Activated CD8-positive, alpha-beta T cell treated with anti-CD3 and anti-CD28 coated beads for 36 hours (primary cell): ENCODE data around the gene ESRRB. TPM values are rescaled to one million over a fixed set of nuclear protein-coding genes. Genes with fewer than 3 reads are reported as not detected.
A peak's percentile ranks its signal among the peaks of the same experiment; 100 is the strongest.

ENCODE experiments used
- ATAC-seq: fragments of 200-7000 bp; cut with Tn5 transposase; one replicate; pipeline ENCODE4 v1.10.0; 2021; ENCODE audit warnings: mild to moderate bottlenecking, moderate library complexity
- CTCF ChIA-PET: fragments of 350-600 bp; sonication (Branson Sonifier 250); formaldehyde crosslinking; loops from one replicate; lab custom pipeline; 2021; ENCODE audit warnings: antibody characterized with exemption; lab: Charles Lee
- POLR2A ChIA-PET: fragments of 350-600 bp; sonication (Branson Sonifier 250); formaldehyde crosslinking; loops from one replicate; lab custom pipeline; 2021; ENCODE audit warnings: antibody characterized with exemption; lab: Charles Lee
- DNase-seq: peaks from one replicate; pipeline ENCODE4 v3.0.0-alpha.2; 2020
- H3K27ac Mint-ChIP-seq: one replicate; pipeline ENCODE4 v1.8.0; 2021; ENCODE audit warnings: mild to moderate bottlenecking, mixed read lengths
- H3K27me3 Mint-ChIP-seq: one replicate; pipeline ENCODE4 v1.8.0; 2021; ENCODE audit warnings: mixed read lengths
- H3K36me3 Mint-ChIP-seq: one replicate; pipeline ENCODE4 v1.8.0; 2021; ENCODE audit warnings: low read depth, mixed read lengths
- H3K4me1 Mint-ChIP-seq: one replicate; pipeline ENCODE4 v1.8.0; 2021; ENCODE audit warnings: low read depth, mixed read lengths
- H3K4me3 Mint-ChIP-seq: one replicate; pipeline ENCODE4 v1.8.0; 2021; ENCODE audit warnings: mild to moderate bottlenecking, moderate library complexity, mixed read lengths
- H3K9me3 Mint-ChIP-seq: one replicate; pipeline ENCODE4 v1.8.0; 2021; ENCODE audit warnings: mixed read lengths
- intact Hi-C: fragments of 100-400 bp; cut with micrococcal nuclease; formaldehyde crosslinking; loops from one replicate; pipeline ENCODE4 v1.10.0; 2022
- total RNA-seq, 2 experiments: library from RNA; stranded (reverse); gene quantifications; one replicate each; pipeline ENCODE4 v1.2.3, GENCODE V29; 2021
- TF ChIP-seq, protein P1 (sequence below): fragments of 200-600 bp; IDR thresholded peaks from one replicate; pipeline ENCODE4 v1.8.0; 2022; ENCODE audit warnings: antibody characterized with exemption, mild to moderate bottlenecking

ESRRB gene
- total RNA-seq, 2 experiments from 2014 or later: 0.18 to 0.27 TPM

DNA sequence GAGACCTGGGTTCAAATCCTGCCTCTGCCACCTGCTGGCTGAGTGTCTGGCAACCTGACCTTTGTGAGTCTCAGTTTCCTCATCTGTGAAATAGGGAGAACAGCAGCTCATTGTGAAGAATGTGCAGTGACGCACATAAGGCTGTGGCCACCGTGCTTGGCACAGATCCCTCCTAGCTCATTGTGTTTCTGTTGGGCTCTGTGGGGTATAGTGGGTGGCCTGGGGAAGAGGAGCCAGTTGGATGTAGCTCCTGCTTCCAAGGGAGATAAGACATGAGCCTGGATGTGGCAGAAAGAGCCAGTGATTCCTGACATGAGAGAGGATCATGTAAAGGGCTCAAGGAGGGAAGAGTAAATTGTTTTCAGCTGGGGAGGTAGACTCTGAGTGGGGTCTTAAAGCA lies 120.0 kb downstream of the ESRRB start:
- DNase-seq: no peak
- intact Hi-C loops: no loop called here
- Mint-ChIP-seq H3K27ac (no peak overlapping the region), H3K27me3 (no peaks in the 10 kb centered on the region), H3K9me3 (no peaks in the 10 kb centered on the region), H3K4me1 (no peaks in the 10 kb centered on the region), H3K4me3 (no peak overlapping the region), H3K36me3 (no peaks in the 10 kb centered on the region)
- TF ChIP-seq, protein P1, sequence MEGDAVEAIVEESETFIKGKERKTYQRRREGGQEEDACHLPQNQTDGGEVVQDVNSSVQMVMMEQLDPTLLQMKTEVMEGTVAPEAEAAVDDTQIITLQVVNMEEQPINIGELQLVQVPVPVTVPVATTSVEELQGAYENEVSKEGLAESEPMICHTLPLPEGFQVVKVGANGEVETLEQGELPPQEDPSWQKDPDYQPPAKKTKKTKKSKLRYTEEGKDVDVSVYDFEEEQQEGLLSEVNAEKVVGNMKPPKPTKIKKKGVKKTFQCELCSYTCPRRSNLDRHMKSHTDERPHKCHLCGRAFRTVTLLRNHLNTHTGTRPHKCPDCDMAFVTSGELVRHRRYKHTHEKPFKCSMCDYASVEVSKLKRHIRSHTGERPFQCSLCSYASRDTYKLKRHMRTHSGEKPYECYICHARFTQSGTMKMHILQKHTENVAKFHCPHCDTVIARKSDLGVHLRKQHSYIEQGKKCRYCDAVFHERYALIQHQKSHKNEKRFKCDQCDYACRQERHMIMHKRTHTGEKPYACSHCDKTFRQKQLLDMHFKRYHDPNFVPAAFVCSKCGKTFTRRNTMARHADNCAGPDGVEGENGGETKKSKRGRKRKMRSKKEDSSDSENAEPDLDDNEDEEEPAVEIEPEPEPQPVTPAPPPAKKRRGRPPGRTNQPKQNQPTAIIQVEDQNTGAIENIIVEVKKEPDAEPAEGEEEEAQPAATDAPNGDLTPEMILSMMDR: no peak
- ChIA-PET CTCF (no interaction called here), POLR2A (no interaction called here)
- no peak for ATAC-seq

DNA sequence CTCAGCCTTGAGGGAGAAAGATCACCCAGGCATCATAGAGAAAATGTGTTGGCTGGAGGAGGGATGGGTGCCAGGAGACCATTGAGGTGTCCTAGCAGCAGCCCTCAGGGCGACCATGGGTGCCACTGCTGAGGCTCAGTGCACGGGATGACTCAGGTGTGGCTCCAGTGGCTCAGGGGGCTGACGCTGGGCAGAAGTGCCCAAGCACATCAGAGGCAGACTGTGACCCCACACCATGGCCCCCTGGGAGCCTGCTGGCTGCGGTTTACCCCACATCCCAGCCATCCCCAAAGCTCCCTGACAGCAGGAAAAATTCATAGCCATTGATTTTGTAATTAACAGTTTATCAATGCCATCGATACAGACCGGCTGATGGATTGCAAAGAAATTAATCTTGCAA lies 120.7 kb downstream of the ESRRB start:
- intact Hi-C loops: no loop called here
- H3K27ac Mint-ChIP-seq: no peak overlapping the region
- ATAC-seq (no peak), DNase-seq (no peak)
- no peaks in the 10 kb centered on the region for H3K36me3 Mint-ChIP-seq
- H3K4me1 Mint-ChIP-seq: no peaks in the 10 kb centered on the region
- peaks cover 1% of the 10 kb centered on the region for H3K27me3 Mint-ChIP-seq
- no peaks in the 10 kb centered on the region for H3K9me3 Mint-ChIP-seq
- TF ChIP-seq, protein P1: no peak
- ChIA-PET POLR2A (no interaction called here), CTCF (no interaction called here)
- no peak overlapping the region for H3K4me3 Mint-ChIP-seq

DNA sequence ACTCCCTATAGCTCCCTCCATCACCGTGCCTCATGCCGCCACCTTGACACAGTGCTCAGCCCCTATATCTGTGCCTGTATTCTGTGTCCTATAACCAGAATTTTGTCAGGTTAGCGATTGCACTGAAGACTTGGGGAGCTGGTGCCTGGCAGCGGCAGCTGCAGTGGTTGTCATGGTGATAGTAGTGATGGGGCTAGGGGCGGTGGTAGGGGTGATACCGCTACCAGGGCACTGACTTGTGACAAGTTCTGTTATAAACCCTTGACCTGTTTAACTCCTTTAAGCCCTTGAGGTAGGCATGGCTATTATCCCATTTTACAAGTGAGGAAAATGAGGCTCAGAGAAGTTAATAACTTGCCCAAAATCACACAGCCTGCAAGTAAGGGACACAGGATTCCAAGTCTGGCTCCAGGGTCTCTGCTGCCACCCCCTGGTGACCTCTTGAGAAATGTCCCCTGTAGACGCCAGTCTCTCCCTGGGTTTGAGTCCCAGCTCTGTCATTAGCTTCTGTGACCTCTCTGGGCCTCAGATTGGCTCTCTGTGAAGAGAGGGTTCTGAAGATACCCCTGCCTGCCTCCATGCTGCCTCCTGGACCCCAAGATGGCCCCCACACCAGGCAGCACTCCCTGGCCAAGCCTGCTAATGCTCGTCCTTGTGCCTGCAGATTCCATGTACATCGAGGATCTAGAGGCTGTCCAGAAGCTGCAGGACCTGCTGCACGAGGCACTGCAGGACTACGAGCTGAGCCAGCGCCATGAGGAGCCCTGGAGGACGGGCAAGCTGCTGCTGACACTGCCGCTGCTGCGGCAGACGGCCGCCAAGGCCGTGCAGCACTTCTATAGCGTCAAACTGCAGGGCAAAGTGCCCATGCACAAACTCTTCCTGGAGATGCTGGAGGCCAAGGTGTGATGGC lies 121.9 kb downstream of the ESRRB start:
- Mint-ChIP-seq H3K36me3 (no peaks in the 10 kb centered on the region), H3K27me3 (peaks cover 1% of the 10 kb centered on the region), H3K9me3 (no peaks in the 10 kb centered on the region), H3K4me1 (no peaks in the 10 kb centered on the region), H3K27ac (no peak overlapping the region), H3K4me3 (no peak overlapping the region)
- ATAC-seq: no peak
- POLR2A ChIA-PET: no interaction called here
- intact Hi-C loops: no loop called here
- CTCF ChIA-PET: no interaction called here
- DNase-seq: peak; percentile 11
- TF ChIP-seq, protein P1: no peak

DNA sequence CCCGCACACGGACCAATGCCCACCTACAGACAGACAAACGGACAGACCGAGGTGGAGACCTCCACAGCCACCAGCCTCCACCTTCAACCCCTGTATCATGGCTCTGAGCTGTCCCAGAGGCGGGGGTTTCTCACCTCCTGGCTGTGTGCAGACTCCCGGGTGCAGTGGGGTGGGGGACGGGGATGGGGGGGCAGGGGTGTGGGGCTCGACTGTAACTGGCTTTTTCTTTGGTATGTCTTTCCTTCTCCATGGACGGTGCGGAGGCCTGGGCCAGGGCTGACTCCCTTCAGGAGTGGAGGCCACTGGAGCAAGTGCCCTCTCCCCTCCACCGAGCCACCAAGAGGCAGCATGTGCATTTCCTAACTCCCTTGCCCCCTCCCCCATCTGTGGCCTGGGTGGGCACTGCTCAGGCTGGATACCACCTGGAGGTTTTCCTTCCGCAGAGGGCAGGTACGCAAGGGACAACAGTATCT lies 122.6 kb downstream of the ESRRB start:
- no peak overlapping the region for H3K27ac Mint-ChIP-seq
- ATAC-seq (no peak), DNase-seq (no peak)
- intact Hi-C loops: no loop called here
- H3K9me3 Mint-ChIP-seq: no peaks in the 10 kb centered on the region
- ChIA-PET POLR2A (no interaction called here), CTCF (no interaction called here)
- H3K4me1 Mint-ChIP-seq: no peaks in the 10 kb centered on the region
- TF ChIP-seq, protein P1: no peak
- no peak overlapping the region for H3K4me3 Mint-ChIP-seq
- peaks cover 1% of the 10 kb centered on the region for H3K27me3 Mint-ChIP-seq
- H3K36me3 Mint-ChIP-seq: no peaks in the 10 kb centered on the region

DNA sequence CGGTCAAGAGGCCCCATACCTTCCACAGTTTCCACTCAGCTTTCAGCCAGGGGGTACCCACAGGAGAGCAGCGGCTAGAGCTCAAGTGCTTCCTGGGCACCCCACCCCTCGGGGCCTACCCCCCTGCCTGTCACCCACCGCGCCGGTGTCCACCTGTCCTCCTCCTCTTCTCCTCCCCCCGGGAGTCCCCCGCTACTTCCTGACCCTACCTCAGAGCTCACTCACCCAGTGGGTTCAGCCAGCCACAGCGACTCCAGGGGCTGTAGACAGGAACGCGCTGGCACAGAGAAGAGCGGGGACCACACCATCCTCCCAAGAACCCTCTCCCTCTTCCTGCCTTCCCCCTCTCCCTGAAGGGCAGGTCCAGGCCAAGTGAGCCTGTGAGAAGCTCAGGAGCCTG lies 123.0 kb downstream of the ESRRB start:
- intact Hi-C loops: no loop called here
- ChIA-PET POLR2A (no interaction called here), CTCF (no interaction called here)
- Mint-ChIP-seq H3K4me3 (no peak overlapping the region), H3K9me3 (no peaks in the 10 kb centered on the region), H3K4me1 (no peaks in the 10 kb centered on the region), H3K27me3 (peaks cover 1% of the 10 kb centered on the region), H3K36me3 (no peaks in the 10 kb centered on the region), H3K27ac (no peak overlapping the region)
- DNase-seq (no peak), ATAC-seq (no peak)
- TF ChIP-seq, protein P1: no peak
